Measurements from ENCODE around the gene COL26A1. TPM values are rescaled to one million over a fixed set of nuclear protein-coding genes. Genes with fewer than 3 reads are reported as not detected.
"Not testable (repeated sequence)": the region's sequence is repeated elsewhere in the genome, so short reads cannot be mapped to it uniquely, and the experiment has no call there.

The COL26A1 gene
- total RNA-seq, 1 donor from 2014 or later, result 6.7 TPM

DNA sequence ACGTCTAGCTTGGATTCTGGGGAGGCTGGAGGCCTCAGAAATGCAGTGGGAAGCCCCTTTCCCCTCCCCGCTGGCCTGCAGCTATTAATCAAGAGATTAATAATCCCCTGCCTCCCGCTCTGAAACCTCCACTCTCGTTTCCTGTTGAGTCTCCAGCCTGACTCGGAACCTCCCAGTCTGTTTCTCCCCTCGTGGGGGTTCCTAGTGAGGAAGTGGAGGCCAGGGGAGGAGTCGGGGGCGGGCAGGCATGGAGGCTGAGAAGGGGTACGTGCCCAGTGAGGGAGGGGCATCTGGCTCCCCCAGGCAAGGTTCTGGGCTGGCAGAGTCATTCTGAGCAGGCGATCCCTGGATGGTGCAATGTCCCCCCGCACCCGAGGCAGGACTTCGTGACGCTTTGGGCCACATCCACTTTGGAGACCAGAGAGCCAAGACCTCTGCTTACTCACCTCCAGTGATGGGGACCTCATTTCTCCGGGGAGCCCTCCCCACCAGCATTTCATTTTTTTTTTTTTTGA is 73.6 kb downstream of the COL26A1 start:
- ATAC-seq (no peak), DNase-seq (ENCODE audit: low spot score) (no peak)

- ATAC-seq (peak; percentile 17), DNase-seq (ENCODE audit: low spot score) (no peak)
These were observed 74.3 kb downstream of the COL26A1 start for GRCh38 chr7:101436857-101437576.

GRCh38 chr7:101441890-101442289 is 79.2 kb downstream of the COL26A1 start:
- DNase-seq (ENCODE audit: low spot score) (peak; percentile 71), ATAC-seq (peak; percentile 94)

DNA sequence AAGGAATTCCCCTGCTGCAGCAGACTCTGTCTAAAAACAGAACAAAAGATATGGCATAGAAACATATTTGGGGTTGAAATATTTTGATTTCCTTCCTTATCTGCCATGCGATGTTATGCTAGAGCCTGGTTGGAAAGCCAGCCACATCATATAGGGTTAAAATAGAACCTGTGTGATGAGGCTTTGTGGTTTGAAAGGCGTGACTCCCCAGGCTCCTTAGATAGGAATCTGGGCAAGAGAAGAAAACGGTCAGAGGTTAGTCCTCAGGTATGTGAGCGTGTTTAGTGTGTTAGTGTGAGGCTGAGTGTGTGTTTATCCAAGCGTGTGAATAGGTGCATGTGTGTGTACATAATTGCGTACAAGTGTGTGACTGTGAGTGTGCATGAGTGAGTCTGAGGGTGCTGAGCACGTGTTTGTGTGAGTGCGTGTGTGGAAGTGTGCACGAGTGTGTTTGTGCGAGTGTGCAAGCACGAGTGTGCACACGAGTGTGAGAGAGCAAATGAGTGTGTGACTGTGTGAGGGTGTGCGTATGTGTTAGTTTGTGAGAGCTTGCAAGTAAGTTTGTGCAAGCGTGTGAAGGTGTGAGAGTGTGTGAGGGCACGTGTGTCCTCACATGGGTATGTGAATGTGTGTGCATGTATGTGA is 79.9 kb downstream of the COL26A1 start:
- ATAC-seq (no peak), DNase-seq (ENCODE audit: low spot score) (no peak)

- DNase-seq (ENCODE audit: low spot score), result no peak
- no peak for ATAC-seq
These were observed 87.4 kb downstream of the COL26A1 start for GRCh38 chr7:101450064-101450463.

DNA sequence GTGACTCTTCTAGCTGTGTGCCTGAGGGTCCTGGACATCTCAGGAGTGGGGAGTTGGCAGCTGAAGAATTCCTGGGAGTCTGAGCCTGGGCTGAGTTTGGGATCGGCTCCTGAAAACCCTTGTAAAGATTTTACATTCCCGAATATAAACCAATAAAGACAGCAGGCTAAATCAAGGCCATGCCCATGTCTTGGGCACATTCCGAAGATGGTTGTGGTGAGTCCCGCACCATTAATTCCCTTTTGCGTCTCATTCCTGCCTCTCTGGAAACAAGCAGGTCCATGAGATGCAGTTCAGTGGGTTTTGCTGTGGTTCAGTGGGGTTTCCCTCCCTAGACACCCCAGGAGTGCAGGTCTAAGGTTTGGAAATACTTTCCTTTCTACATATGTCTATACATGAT is 90.9 kb downstream of the COL26A1 start:
- DNase-seq (ENCODE audit: low spot score) (no peak), ATAC-seq (no peak)

GRCh38 chr7:101457001-101457750 is 94.5 kb downstream of the COL26A1 start:
- ATAC-seq, result no peak
- no peak for DNase-seq (ENCODE audit: low spot score)

GRCh38 chr7:101465131-101465530 is 102.5 kb downstream of the COL26A1 start:
- DNase-seq (ENCODE audit: low spot score), result no peak
- ATAC-seq, result no peak

- DNase-seq (ENCODE audit: low spot score) (no peak), ATAC-seq (no peak)
These were observed 103.0 kb downstream of the COL26A1 start for GRCh38 chr7:101465576-101466196.

DNA sequence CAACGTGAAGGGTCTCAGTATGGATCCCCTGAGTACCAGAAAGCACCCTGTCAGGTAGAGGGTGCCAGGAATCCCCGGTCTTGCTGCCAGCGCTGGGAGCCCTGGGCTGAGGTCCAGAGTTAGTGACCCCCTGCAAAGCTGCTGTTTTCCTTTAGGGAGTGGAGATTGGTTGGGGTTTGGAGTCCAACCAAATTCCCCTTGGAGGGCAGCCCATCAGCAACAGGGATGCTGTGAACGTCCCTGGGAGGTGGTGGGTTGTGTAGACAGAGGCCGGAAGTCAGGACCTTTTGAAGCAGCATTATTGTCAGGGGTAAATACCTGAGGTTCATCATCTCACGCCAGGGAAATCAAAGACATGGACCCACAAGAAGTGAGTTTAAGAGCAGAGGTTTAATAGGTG is 104.2 kb downstream of the COL26A1 start:
- DNase-seq (ENCODE audit: low spot score), result no peak
- no peak for ATAC-seq

DNA sequence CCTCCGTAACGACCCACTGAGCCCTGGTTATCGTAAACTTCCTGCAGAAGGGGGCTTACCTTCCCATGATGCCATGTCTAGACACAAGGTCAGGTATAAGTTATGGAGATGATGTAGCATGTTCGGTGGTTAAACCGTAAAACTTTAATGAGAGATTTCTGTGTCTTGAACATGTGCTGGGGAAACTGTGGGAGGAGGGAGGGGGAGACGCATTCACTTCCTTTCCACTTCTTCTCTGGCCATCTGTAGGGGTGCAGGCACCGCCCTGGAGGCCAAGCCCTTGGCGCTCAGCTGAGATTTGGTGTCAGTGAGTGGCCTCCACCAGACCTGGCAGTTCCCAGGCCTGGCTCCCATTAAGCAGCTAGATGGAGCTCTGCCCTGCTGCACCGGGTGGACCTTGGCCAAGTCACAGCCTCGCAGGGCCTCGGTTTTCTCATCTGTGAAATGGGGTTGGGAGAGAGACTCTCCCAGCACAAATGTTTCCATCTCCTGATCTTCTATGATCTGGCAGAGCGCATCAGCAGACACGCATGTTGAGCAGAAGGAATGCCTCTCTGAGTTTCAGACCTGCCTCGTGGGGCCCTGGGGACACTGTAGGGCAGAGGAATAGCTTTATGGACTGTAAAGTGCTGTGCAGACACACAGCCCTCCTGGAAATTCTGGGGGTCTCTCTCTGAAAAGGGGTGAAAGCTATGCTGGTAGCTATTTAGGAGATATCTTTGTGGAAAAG is 106.0 kb downstream of the COL26A1 start:
- no peak for ATAC-seq
- DNase-seq (ENCODE audit: low spot score), result no peak

DNA sequence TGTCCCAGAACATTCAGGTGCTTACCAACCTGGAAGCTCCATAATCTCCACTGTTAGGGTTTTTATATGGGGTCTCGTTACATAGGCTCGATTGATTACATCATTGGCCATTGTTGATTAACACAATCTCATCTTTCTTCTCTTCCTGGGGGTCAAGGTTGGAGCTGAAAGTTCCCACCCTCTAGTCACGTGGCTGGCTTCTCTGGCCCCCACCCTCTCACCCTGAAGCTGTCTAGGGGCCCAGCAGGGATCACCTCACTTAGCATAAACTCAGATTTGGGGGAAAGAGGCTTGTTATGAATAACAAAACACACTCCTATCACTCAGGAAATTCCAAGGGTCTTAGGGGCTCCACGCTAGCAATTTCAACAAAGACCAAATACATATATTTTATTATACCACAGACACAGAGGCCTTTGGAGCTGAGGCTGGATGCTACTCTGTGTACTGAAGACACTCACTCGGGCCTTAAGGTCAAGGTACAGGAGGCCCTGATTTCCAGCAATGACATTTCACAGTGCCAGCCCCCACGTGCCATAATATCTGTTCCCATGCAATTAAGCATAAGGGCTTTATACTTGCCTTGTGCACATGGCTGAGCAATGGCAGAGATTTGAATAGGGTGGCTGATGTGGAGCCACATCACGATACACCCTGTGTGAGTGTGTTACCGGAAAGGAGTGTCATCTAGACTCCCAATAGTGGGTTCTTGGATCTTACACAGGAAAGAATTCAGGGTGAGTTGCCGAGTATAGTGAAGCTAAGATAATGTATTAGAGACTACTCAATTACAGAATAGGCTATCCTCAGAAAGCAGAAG is 108.2 kb downstream of the COL26A1 start:
- DNase-seq (ENCODE audit: low spot score) (no peak), ATAC-seq (no peak)

- ATAC-seq, result no peak
These were observed 111.5 kb downstream of the COL26A1 start for GRCh38 chr7:101474178-101474577.

GRCh38 chr7:101475691-101476090 is 113.0 kb downstream of the COL26A1 start:
- not testable (repeated sequence) for ATAC-seq; DNase-seq (ENCODE audit: low spot score)

More at GRCh38 chr7:101474178-101474577, 111.5 kb downstream of the COL26A1 start:
- DNase-seq (ENCODE audit: low spot score), result no peak

GRCh38 chr7:101479217-101479616 is 116.5 kb downstream of the COL26A1 start:
- ATAC-seq, result no peak

GRCh38 chr7:101486056-101486432 is 123.4 kb downstream of the COL26A1 start:
- not testable (repeated sequence) for ATAC-seq; DNase-seq (ENCODE audit: low spot score)

More at GRCh38 chr7:101479217-101479616, 116.5 kb downstream of the COL26A1 start:
- no peak for DNase-seq (ENCODE audit: low spot score)

DNA sequence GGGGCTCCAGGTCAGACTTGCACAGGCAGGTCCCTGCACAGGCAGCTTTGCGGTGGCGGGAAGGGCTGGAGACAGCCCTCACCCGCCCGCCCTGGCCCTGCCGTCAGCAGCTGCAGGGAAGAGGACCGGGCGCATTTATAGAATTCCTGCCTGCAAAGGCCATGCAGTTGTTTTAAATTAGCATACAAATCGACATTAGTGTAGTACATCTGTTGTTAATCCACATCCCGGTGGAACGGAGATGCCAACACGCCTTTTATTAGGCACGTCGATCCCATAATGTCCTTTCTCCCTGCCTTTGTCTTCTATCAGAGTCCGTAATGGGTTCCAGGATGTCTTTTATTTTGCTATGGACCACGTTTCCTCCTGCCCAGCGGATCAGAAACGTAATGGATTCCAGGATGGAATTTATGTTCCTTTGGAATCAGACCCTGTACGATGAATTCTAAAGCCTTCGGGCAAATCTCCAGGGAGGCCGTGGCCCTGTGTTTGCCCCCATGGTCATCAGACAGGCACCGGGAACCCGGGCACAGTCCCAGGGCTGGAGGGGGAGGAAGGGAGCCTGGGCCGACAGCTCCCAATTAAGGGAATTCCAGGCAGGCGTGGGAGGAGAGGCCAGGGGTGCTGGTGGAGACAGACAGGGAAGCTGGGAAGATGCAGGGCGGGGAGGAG is 123.9 kb downstream of the COL26A1 start:
- DNase-seq (ENCODE audit: low spot score), result peak; percentile 49
- ATAC-seq, result peak; percentile 75

DNA sequence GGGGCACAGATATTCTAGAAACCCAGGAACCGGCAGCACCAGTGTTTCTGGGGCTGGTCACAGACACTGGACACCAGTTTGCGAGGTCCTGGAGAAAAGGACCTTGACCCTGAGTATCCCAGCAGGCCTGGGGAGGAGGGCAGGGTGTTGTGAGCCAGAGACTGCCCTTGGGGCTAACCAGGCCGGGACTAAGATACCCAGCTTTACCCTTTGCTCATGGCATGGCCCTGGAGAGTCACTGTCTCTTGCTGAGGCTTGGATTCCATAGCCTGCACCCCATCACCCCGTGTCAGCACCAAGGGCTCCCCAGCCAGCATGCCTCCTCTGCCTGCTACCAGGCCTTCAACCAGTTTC is 124.4 kb downstream of the COL26A1 start:
- DNase-seq (ENCODE audit: low spot score), result no peak
- ATAC-seq, result peak; percentile 81

- no peak for DNase-seq (ENCODE audit: low spot score)
- no peak for ATAC-seq
These were observed 125.1 kb downstream of the COL26A1 start for GRCh38 chr7:101487753-101488152.

Data from left lobe of liver (tissue), 2 donors.